OCI-LY3 (cell line): ENCODE measurements around the gene LY6G5C.

Source experiments
- EZH2phosphoT487 ChIP-seq: fragments of 200-600 bp; shearing (Covaris generic); IDR thresholded peaks from 2 replicates; pipeline ENCODE4 v1.6.1; 2018; ENCODE audit warnings: antibody characterized with exemption, mixed run types, low read depth
- TF ChIP-seq, protein P1 (sequence below): fragments of 200-600, 300-600 bp; sonication (generic); IDR thresholded peaks from 2 replicates; pipeline ENCODE4 v1.5.1; 2014; ENCODE audit warnings: antibody characterized with exemption, low read length, low read depth

DNA sequence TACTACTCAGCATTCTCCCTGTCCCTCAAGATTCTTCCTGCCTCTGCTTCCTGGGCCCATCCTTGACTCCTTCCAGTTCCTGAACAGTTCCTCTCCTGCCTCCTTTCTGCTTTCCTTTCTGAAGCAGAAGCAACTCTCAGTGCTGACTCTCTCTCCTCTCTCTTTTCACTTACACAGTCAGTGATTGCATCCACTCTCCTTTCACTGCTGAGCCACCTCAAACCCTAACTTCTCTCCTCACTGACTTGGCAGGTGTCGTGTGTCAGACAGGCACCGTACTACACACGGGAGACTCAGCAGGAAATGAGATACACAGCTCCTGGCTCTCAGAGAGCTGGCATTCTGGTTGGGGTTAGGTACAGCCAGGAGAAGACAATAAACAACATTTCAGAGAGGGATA lies 16.7 kb upstream of the LY6G5C start:
- TF ChIP-seq, protein P1, sequence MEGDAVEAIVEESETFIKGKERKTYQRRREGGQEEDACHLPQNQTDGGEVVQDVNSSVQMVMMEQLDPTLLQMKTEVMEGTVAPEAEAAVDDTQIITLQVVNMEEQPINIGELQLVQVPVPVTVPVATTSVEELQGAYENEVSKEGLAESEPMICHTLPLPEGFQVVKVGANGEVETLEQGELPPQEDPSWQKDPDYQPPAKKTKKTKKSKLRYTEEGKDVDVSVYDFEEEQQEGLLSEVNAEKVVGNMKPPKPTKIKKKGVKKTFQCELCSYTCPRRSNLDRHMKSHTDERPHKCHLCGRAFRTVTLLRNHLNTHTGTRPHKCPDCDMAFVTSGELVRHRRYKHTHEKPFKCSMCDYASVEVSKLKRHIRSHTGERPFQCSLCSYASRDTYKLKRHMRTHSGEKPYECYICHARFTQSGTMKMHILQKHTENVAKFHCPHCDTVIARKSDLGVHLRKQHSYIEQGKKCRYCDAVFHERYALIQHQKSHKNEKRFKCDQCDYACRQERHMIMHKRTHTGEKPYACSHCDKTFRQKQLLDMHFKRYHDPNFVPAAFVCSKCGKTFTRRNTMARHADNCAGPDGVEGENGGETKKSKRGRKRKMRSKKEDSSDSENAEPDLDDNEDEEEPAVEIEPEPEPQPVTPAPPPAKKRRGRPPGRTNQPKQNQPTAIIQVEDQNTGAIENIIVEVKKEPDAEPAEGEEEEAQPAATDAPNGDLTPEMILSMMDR: no peak
- TF ChIP-seq EZH2phosphoT487: no peak
